Endothelial cell of umbilical vein (primary cell): Measurements from ENCODE around the gene SMTNL2.
A peak's percentile ranks its signal among the peaks of the same experiment; 100 is the strongest.

Experiments used
- CTCF ChIP-seq, 2 donors: IDR thresholded peaks; 1 replicate in 1 of 2; 2 replicates in 1 of 2; pipeline ENCODE4 v1.5.1; 2011; ENCODE audit warnings: low read length in 2 of 2, mild to moderate bottlenecking in 2 of 2, moderate library complexity in 2 of 2, control low read depth in 1 of 2, inconsistent platforms in 1 of 2, low read depth in 1 of 2; ENCODE audit not compliant: insufficient read depth in 1 of 2; ENCODE audit errors: extremely low read depth in 1 of 2
- EZH2 ChIP-seq: IDR thresholded peaks from 2 replicates; pipeline ENCODE4 v1.6.1; 2012; ENCODE audit warnings: borderline replicate concordance, low read depth, mild to moderate bottlenecking, moderate library complexity, low read length, inconsistent platforms; ENCODE audit not compliant: severe bottlenecking
- FOS ChIP-seq: IDR thresholded peaks from 2 replicates; pipeline ENCODE4 v1.6.1; 2011; ENCODE audit warnings: mild to moderate bottlenecking, low read length, moderate library complexity, borderline replicate concordance; ENCODE audit not compliant: insufficient read depth
- GATA2 ChIP-seq: IDR thresholded peaks from 2 replicates; pipeline ENCODE4 v1.7.0; 2011; ENCODE audit warnings: low read depth, mild to moderate bottlenecking, moderate library complexity, mixed read lengths, low read length; ENCODE audit not compliant: insufficient read length, insufficient read depth
- POLR2A ChIP-seq: IDR thresholded peaks from 2 replicates; pipeline ENCODE4 v1.6.1; 2012; ENCODE audit warnings: low read depth, mild to moderate bottlenecking, control low read depth, low read length
- POLR2AphosphoS5 ChIP-seq: IDR thresholded peaks from 2 replicates; pipeline ENCODE4 v1.6.1; 2012; ENCODE audit warnings: low read depth, mild to moderate bottlenecking, control low read depth, low read length, moderate library complexity; ENCODE audit not compliant: insufficient read depth

GRCh38 chr17:4536259-4536741, 48.0 kb upstream of the SMTNL2 start:
- TF ChIP-seq POLR2AphosphoS5 (peak; percentile 22), CTCF (IDR thresholded peaks at IDR 0.05; ENCODE audit: extremely low read depth in 1 of 2, insufficient read depth in 1 of 2, low read depth in 1 of 2, low read length in 2 of 2) (no peak), POLR2A (peak; percentile 16), EZH2 (no peak), FOS (no peak), GATA2 (no peak)
